Mesendoderm (in vitro differentiated cells): ENCODE data around the gene RRAD.

Experiments used
- DNase-seq: peaks from one replicate; pipeline ENCODE4 v3.0.0; 2013
- H2AK5ac ChIP-seq: 2 replicates; pipeline ENCODE4 v1.6.1; 2013; ENCODE audit warnings: low read length, inconsistent platforms
- H2BK120ac ChIP-seq: 2 replicates; pipeline ENCODE4 v1.6.1; 2013; ENCODE audit warnings: low read depth, mild to moderate bottlenecking, low read length, moderate library complexity, mixed read lengths
- H2BK15ac ChIP-seq: replicated peaks from 2 replicates; pipeline ENCODE4 v1.6.1; 2013; ENCODE audit warnings: low read depth, mild to moderate bottlenecking, moderate library complexity
- H2BK5ac ChIP-seq: 2 replicates; pipeline ENCODE4 v1.6.1; 2013; ENCODE audit warnings: low read length, inconsistent platforms
- H3K18ac ChIP-seq: 2 replicates; pipeline ENCODE4 v1.6.1; 2013; ENCODE audit warnings: mild to moderate bottlenecking, low read length, mixed read lengths
- H3K23ac ChIP-seq: one replicate; pipeline ENCODE4 v1.6.1; 2013; ENCODE audit warnings: low read length
- H3K27ac ChIP-seq: 2 replicates; pipeline ENCODE4 v1.5.1; 2013; ENCODE audit warnings: low read depth, mild to moderate bottlenecking, inconsistent platforms, low read length, moderate library complexity
- H3K27me3 ChIP-seq: 2 replicates; pipeline ENCODE4 v1.6.1; 2013; ENCODE audit warnings: low read length, control low read depth, mild to moderate bottlenecking, inconsistent platforms; ENCODE audit not compliant: insufficient read depth, poor library complexity
- H3K36me3 ChIP-seq: 2 replicates; pipeline ENCODE4 v1.6.1; 2013; ENCODE audit warnings: low read length, inconsistent platforms; ENCODE audit not compliant: control insufficient read depth, insufficient read depth
- H3K4ac ChIP-seq: one replicate; pipeline ENCODE4 v1.6.1; 2013; ENCODE audit warnings: low read depth, mild to moderate bottlenecking, low read length, moderate library complexity
- H3K4me1 ChIP-seq: 2 replicates; pipeline ENCODE4 v1.6.1; 2013; ENCODE audit warnings: low read depth, low read length, inconsistent platforms; ENCODE audit not compliant: control insufficient read depth
- H3K4me2 ChIP-seq: 2 replicates; pipeline ENCODE4 v1.6.1; 2013; ENCODE audit warnings: low read length
- H3K4me3 ChIP-seq: 2 replicates; pipeline ENCODE4 v1.5.1; 2013; ENCODE audit warnings: mild to moderate bottlenecking, low read length
- H3K56ac ChIP-seq: one replicate; pipeline ENCODE4 v1.6.1; 2013; ENCODE audit warnings: low read length
- H3K79me1 ChIP-seq: 2 replicates; pipeline ENCODE4 v1.6.1; 2013; ENCODE audit warnings: low read length, inconsistent platforms
- H3K79me2 ChIP-seq: 2 replicates; pipeline ENCODE4 v1.6.1; 2013; ENCODE audit warnings: mild to moderate bottlenecking, low read length; ENCODE audit not compliant: control insufficient read depth, insufficient read depth
- H3K9ac ChIP-seq: 2 replicates; pipeline ENCODE4 v1.6.1; 2013; ENCODE audit warnings: low read length, inconsistent platforms
- H4K5ac ChIP-seq: one replicate; pipeline ENCODE4 v1.6.1; 2013; ENCODE audit warnings: low read length
- H4K8ac ChIP-seq: one replicate; pipeline ENCODE4 v1.6.1; 2013; ENCODE audit warnings: low read depth, mild to moderate bottlenecking, control low read depth, low read length, moderate library complexity
- WGBS: extraction: QIAGEN DNeasy Blood & Tissue Kit; methylation state at CpG from one replicate; pipeline ENCODE4 v1.1.7; 2013; ENCODE audit warnings: low lambda C conversion rate, missing lambda C conversion rate; ENCODE audit not compliant: insufficient coverage; ENCODE audit errors: extremely low coverage; 5-methylcytosine and 5-hydroxymethylcytosine counted together

RRAD gene

DNA sequence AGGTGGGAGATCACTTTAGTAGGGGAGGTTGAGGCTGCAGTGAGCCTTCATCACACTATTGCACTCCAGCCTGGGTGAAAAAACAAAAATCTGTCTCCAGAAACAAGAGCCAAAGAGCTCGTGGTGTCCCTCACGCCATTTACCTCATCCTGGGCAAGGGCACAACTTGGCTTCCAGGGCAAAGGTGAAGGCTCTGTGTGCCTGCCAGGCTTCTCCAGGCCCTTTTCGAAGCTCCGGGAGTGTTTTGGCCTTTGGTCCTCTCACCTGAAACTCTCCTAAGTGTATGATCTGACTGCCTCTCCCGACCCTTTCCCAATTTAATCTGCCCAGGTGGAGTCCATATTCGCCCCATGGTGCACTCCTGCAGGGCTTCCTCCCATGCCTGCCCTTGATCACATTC is 24.1 kb upstream of the RRAD start:
- Histone ChIP-seq H3K27ac (no peak overlapping the region), H3K79me1 (no peaks in the 10 kb centered on the region), H3K36me3 (no peaks in the 10 kb centered on the region), H3K56ac (no peak overlapping the region), H4K8ac (no peak overlapping the region), H3K9ac (no peak overlapping the region), H3K4me2 (no peak overlapping the region), H3K79me2 (no peaks in the 10 kb centered on the region), H3K4ac (no peak overlapping the region), H4K5ac (no peak overlapping the region), H3K18ac (no peak overlapping the region), H3K23ac (no peak overlapping the region), H2BK15ac (no peak overlapping the region), H2AK5ac (no peak overlapping the region), H2BK5ac (no peak overlapping the region), H3K27me3 (peaks cover 11% of the 10 kb centered on the region), H2BK120ac (no peak overlapping the region), H3K4me1 (no peaks in the 10 kb centered on the region), H3K4me3 (no peak overlapping the region)
- WGBS: no CpG with 5 or more reads among the region's 6 CpGs
- no peak for DNase-seq

DNA sequence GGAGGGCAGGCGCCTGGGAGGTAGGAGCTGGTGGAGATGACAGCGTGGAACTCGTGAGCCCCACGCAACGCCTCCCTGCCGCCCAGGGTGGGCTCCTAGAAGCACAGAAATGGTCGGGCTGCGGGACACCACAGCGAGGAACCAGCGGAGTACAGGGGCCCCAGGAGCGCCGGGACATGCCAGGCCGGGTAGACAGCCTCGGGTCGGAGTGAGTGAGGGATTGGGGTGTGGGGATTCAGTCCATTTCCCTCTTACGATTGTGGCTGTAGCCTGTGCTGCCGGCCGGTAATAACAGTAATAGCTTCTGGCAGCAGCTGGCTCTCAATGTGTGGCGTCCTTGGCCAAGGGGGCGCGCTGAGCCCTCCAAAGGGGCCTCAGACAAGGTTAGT is 23.5 kb upstream of the RRAD start:
- Histone ChIP-seq H3K4me1 (no peaks in the 10 kb centered on the region), H3K23ac (no peak overlapping the region), H4K5ac (no peak overlapping the region), H3K4me2 (no peak overlapping the region), H3K36me3 (no peaks in the 10 kb centered on the region), H2AK5ac (no peak overlapping the region), H2BK15ac (no peak overlapping the region), H3K4ac (no peak overlapping the region), H3K79me2 (no peaks in the 10 kb centered on the region), H3K79me1 (no peaks in the 10 kb centered on the region), H3K27ac (no peak overlapping the region), H3K18ac (no peak overlapping the region), H4K8ac (no peak overlapping the region), H3K56ac (no peak overlapping the region), H2BK120ac (no peak overlapping the region), H3K9ac (no peak overlapping the region), H2BK5ac (no peak overlapping the region), H3K27me3 (peaks cover 11% of the 10 kb centered on the region), H3K4me3 (no peak overlapping the region)
- no peak for DNase-seq
- WGBS: no CpG with 5 or more reads among the region's 21 CpGs

DNA sequence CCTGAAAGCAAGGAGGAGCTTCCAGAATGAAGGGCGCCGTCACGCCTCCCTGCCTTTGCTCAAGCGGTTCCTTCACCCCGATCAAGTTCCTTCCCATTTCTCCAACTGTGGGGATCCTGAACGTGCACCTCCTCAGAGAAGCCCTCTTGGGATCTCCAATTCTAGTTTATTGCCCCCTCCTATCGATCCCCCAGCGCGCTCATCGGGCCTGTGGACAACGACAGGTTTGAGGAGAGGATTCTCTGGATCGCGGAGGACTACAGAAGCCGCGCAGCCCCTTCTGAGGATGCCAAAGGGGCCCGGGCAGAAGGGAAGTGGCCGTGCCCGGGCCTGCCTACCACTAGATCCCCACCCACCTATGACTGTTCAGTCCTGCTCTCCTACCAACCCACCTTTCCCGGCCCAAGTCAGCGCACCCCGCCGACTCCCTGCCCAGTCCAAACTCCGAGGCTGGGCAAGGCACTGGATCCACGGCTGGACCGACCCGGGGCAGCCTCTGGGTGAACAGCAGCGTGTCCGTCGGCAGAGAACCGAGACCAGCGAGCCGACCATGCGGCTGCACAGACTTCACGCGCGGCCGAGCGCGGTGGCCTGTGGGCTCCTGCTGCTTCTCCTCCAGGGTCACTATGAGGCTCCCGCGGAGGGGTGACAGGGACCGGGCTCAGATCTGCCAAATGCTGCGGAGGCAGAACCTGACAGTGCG is 22.9 kb upstream of the RRAD start:
- Histone ChIP-seq H2BK120ac (no peak overlapping the region), H3K23ac (no peak overlapping the region), H3K79me1 (no peaks in the 10 kb centered on the region), H3K18ac (no peak overlapping the region), H3K4me3 (no peak overlapping the region), H2AK5ac (no peak overlapping the region), H4K8ac (no peak overlapping the region), H3K27me3 (peaks cover 11% of the 10 kb centered on the region), H4K5ac (no peak overlapping the region), H3K36me3 (no peaks in the 10 kb centered on the region), H3K4me2 (no peak overlapping the region), H3K4me1 (no peaks in the 10 kb centered on the region), H3K9ac (no peak overlapping the region), H3K79me2 (no peaks in the 10 kb centered on the region), H2BK5ac (no peak overlapping the region), H3K56ac (no peak overlapping the region), H3K27ac (no peak overlapping the region), H3K4ac (no peak overlapping the region), H2BK15ac (no peak overlapping the region)
- WGBS: no CpG with 5 or more reads among the region's 44 CpGs
- DNase-seq: no peak

DNA sequence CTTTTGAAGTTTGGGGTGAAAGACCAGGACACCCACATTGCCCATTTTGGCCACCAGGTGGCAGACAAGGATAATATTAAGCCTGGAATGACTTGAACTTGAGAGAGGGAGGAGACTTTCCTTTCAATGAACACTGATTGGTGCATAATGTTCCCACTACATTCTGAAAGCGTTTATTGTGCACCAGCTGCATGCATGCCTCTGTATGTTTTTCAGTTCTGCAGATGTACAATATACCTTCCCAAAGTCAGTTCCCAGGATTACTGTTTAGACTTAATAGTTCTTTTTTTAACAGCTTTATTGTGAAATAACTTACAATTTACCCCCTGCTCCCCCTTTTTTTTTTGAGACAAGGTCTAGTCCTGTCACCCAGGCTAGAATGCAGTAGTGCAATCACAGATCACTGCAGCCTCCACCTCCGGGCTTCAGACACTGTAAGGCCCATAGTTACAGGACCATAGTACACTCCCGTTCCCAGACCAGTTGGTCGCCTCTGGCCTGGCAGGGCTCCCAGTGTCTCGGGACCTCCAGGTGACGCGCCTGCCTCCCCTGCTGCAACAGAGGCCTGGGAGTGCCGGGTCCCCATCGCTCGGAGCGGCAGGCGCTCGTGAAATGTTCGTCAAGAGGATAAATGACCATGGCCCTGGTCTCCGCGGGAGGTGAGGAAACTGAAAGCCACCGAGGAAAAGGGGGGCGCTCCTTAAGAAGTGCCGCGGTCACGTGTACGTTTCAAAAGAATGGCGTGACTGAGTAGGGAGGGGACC is 22.1 kb upstream of the RRAD start:
- WGBS: no CpG with 5 or more reads among the region's 23 CpGs

DNA sequence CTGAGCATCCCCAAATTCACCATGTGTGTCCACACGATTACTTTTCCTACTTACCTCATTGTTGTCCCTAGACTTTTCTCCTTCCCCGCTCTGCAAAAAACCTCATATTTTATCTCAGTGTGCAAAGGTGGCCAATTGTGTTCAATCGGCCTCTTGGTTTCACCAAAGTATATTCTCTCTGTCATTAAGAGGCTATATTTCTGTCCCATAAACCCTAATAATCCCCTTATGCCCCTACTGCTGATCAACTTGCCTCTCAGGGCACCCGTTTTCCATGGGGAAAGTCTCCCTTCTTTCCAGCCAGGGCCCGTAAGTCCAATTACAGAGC is 21.6 kb upstream of the RRAD start:
- no peak overlapping the region for H2BK120ac ChIP-seq
- H3K23ac ChIP-seq: no peak overlapping the region
- H3K27me3 ChIP-seq: peaks cover 11% of the 10 kb centered on the region

More for the DNA sequence above, 22.1 kb upstream of the RRAD start:
- no peaks in the 10 kb centered on the region for H3K79me2 ChIP-seq
- no peaks in the 10 kb centered on the region for H3K4me1 ChIP-seq
- H2AK5ac ChIP-seq: no peak overlapping the region
- no peak overlapping the region for H4K8ac ChIP-seq
- H3K36me3 ChIP-seq: no peaks in the 10 kb centered on the region
- no peak overlapping the region for H2BK120ac ChIP-seq
- no peak overlapping the region for H3K27ac ChIP-seq
- H3K27me3 ChIP-seq: peaks cover 11% of the 10 kb centered on the region
- no peak overlapping the region for H3K18ac ChIP-seq
- H3K4ac ChIP-seq: no peak overlapping the region
- no peak overlapping the region for H3K23ac ChIP-seq
- H3K56ac ChIP-seq: no peak overlapping the region
- H3K4me2 ChIP-seq: peak overlapping the region; percentile 22
- H2BK15ac ChIP-seq: no peak overlapping the region
- no peak overlapping the region for H4K5ac ChIP-seq
- H3K79me1 ChIP-seq: no peaks in the 10 kb centered on the region
- H3K9ac ChIP-seq: no peak overlapping the region
- DNase-seq: peak; percentile 86
- H3K4me3 ChIP-seq: no peak overlapping the region
- no peak overlapping the region for H2BK5ac ChIP-seq

More for the DNA sequence above, 21.6 kb upstream of the RRAD start:
- Histone ChIP-seq H3K56ac (no peak overlapping the region), H3K27ac (no peak overlapping the region), H3K79me2 (no peaks in the 10 kb centered on the region), H3K36me3 (peaks cover 2% of the 10 kb centered on the region), H2AK5ac (no peak overlapping the region), H3K9ac (no peak overlapping the region), H2BK15ac (no peak overlapping the region), H3K4me3 (no peak overlapping the region), H4K8ac (no peak overlapping the region), H3K4me2 (no peak overlapping the region), H3K79me1 (no peaks in the 10 kb centered on the region), H3K18ac (no peak overlapping the region), H2BK5ac (no peak overlapping the region), H3K4ac (no peak overlapping the region), H3K4me1 (no peaks in the 10 kb centered on the region), H4K5ac (no peak overlapping the region)
- no CpG with 5 or more reads among the region's 5 CpGs for WGBS
- DNase-seq: no peak
